HepG2 (cell line): ENCODE data around the gene TWNK. TPM values are rescaled to one million over a fixed set of nuclear protein-coding genes. Genes with fewer than 3 reads are reported as not detected.

ENCODE experiments used
- CBX1 ChIP-seq: IDR thresholded peaks from one replicate; pipeline ENCODE4 v1.6.1; 2016; ENCODE audit warnings: antibody characterized with exemption, low read depth
- HMG20B ChIP-seq: conservative IDR thresholded peaks from 2 replicates; pipeline ENCODE4 v1.6.1; 2016; ENCODE audit warnings: missing genetic modification reagents, missing compliant biosample characterization
- KAT8 ChIP-seq: IDR thresholded peaks from 2 replicates; pipeline ENCODE4 v1.6.1; 2016; ENCODE audit warnings: missing genetic modification reagents, missing compliant biosample characterization
- KDM3A ChIP-seq: IDR thresholded peaks from 2 replicates; pipeline ENCODE4 v1.6.1; 2018; ENCODE audit warnings: low read depth, missing compliant biosample characterization
- MTA1 ChIP-seq: sonication (generic); formaldehyde crosslinking; IDR thresholded peaks from 2 replicates; pipeline ENCODE4 v1.4.0; 2020; ENCODE audit warnings: missing genetic modification reagents, mild to moderate bottlenecking, borderline replicate concordance
- NR2F1 ChIP-seq, 2 experiments: fragments of 450-650 bp in 1 of 2; formaldehyde crosslinking in 1 of 2; IDR thresholded peaks; 2 replicates each; pipeline versions ENCODE4 v1.5.0 to v1.6.1; 2016 to 2020; ENCODE audit warnings: mild to moderate bottlenecking in 1 of 2, missing compliant biosample characterization in 1 of 2, missing genetic modification reagents in 1 of 2, moderate library complexity in 1 of 2
- RBFOX2 ChIP-seq: fragments of 200-400 bp; formaldehyde crosslinking; IDR thresholded peaks from 2 replicates; pipeline ENCODE4 v1.6.1; 2017; ENCODE audit warnings: low read depth, mild to moderate bottlenecking, low read length
- RORA ChIP-seq: sonication (generic); formaldehyde crosslinking; IDR thresholded peaks from 2 replicates; pipeline ENCODE4 v1.5.0; 2020; ENCODE audit warnings: mild to moderate bottlenecking, missing genetic modification reagents, moderate library complexity
- TCF7L2 ChIP-seq: IDR thresholded peaks from 2 replicates; pipeline ENCODE4 v1.6.1; 2011; ENCODE audit warnings: mild to moderate bottlenecking, low read depth, low read length, moderate library complexity
- TRAFD1 ChIP-seq: sonication (generic); formaldehyde crosslinking; IDR thresholded peaks from 2 replicates; pipeline ENCODE4 v1.5.1; 2020; ENCODE audit warnings: missing genetic modification reagents, mild to moderate bottlenecking, borderline replicate concordance
- TSC22D2 ChIP-seq: sonication (generic); formaldehyde crosslinking; IDR thresholded peaks from 2 replicates; pipeline ENCODE4 v1.5.1; 2020; ENCODE audit warnings: missing genetic modification reagents, mild to moderate bottlenecking, borderline replicate concordance
- ZFP37 ChIP-seq: sonication (generic); formaldehyde crosslinking; IDR thresholded peaks from 2 replicates; pipeline ENCODE4 v1.4.0; 2020; ENCODE audit warnings: missing genetic modification reagents, borderline replicate concordance
- ZNF234 ChIP-seq: sonication (generic); formaldehyde crosslinking; conservative IDR thresholded peaks from 2 replicates; pipeline ENCODE4 v1.5.1; 2020; ENCODE audit warnings: mild to moderate bottlenecking, missing genetic modification reagents
- ZNF256 ChIP-seq: sonication (generic); formaldehyde crosslinking; conservative IDR thresholded peaks from 2 replicates; pipeline ENCODE4 v1.4.0; 2020; ENCODE audit warnings: missing genetic modification reagents
- ZNF367 ChIP-seq: sonication (generic); formaldehyde crosslinking; IDR thresholded peaks from 2 replicates; pipeline ENCODE4 v1.4.0; 2020; ENCODE audit warnings: missing genetic modification reagents, borderline replicate concordance
- ZNF563 ChIP-seq: sonication (generic); formaldehyde crosslinking; IDR thresholded peaks from 2 replicates; pipeline ENCODE4 v1.8.0; 2022; ENCODE audit warnings: mild to moderate bottlenecking, moderate library complexity, missing genetic modification reagents
- ZNF605 ChIP-seq: sonication (generic); formaldehyde crosslinking; IDR thresholded peaks from 2 replicates; pipeline ENCODE4 v1.8.0; 2022; ENCODE audit warnings: mild to moderate bottlenecking, missing genetic modification reagents
- ZNF614 ChIP-seq: IDR thresholded peaks from 2 replicates; pipeline ENCODE4 v1.6.1; 2018; ENCODE audit warnings: missing biosample characterization, missing genetic modification reagents, inconsistent platforms, borderline replicate concordance
- ZNF660 ChIP-seq: sonication (generic); formaldehyde crosslinking; IDR thresholded peaks from 2 replicates; pipeline ENCODE4 v1.5.1; 2020; ENCODE audit warnings: mild to moderate bottlenecking, low read depth, missing genetic modification reagents, borderline replicate concordance
- ZNF713 ChIP-seq: sonication (generic); formaldehyde crosslinking; IDR thresholded peaks from 2 replicates; pipeline ENCODE4 v1.4.0; 2020; ENCODE audit warnings: mild to moderate bottlenecking, missing genetic modification reagents
- ZNF777 ChIP-seq: sonication (generic); formaldehyde crosslinking; IDR thresholded peaks from 2 replicates; pipeline ENCODE4 v1.4.0; 2020; ENCODE audit warnings: missing genetic modification reagents
- ZSCAN31 ChIP-seq: sonication (generic); formaldehyde crosslinking; IDR thresholded peaks from 2 replicates; pipeline ENCODE4 v1.5.0; 2020; ENCODE audit warnings: low read depth, mild to moderate bottlenecking, missing genetic modification reagents
- polyA plus RNA-seq, 8 experiments: library from polyadenylated mRNA; depleted of rRNA in 3 of 8; stranded (reverse) in 7 of 8; unstranded in 1 of 8; fragments of >200 nt; fragmentation: Illumina TruSeq in 4 of 8; extraction: Trizol in 4 of 8; gene quantifications; 2 replicates each; pipeline versions ENCODE4 v1.2.1 to v1.2.3, GENCODE V29; 2011 to 2016; ENCODE audit warnings: low read depth in 4 of 8, missing spikeins in 1 of 8, mixed read lengths in 1 of 8; ENCODE audit not compliant: insufficient read depth in 1 of 8
- total RNA-seq, 5 experiments: library from RNA; depleted of rRNA; stranded (reverse); fragments of >200 nt; fragmentation: Illumina TruSeq; extraction: Trizol; gene quantifications; 2 replicates each; pipeline ENCODE4 v1.2.3, GENCODE V29; 2016; ENCODE audit warnings: low read depth in 1 of 5
- TF ChIP-seq, protein P1 (sequence below): sonication (generic); formaldehyde crosslinking; IDR thresholded peaks from 2 replicates; pipeline ENCODE4 v1.5.0; 2020; ENCODE audit warnings: mild to moderate bottlenecking, missing genetic modification reagents, borderline replicate concordance
- TF ChIP-seq, protein P2 (sequence below): sonication (generic); formaldehyde crosslinking; conservative IDR thresholded peaks from 2 replicates; pipeline ENCODE4 v1.4.0; 2020; ENCODE audit warnings: missing genetic modification reagents
- TF ChIP-seq, protein P3 (sequence below): sonication (generic); formaldehyde crosslinking; conservative IDR thresholded peaks from 2 replicates; pipeline ENCODE4 v1.8.0; 2022; ENCODE audit warnings: mild to moderate bottlenecking, moderate library complexity, missing genetic modification reagents

TWNK gene
- total and polyA plus RNA-seq, 2 of the 13 experiments (the other 11 are each of a cell fraction or from before 2014, with no cell fraction given), result 10.7 to 16.5 TPM

DNA sequence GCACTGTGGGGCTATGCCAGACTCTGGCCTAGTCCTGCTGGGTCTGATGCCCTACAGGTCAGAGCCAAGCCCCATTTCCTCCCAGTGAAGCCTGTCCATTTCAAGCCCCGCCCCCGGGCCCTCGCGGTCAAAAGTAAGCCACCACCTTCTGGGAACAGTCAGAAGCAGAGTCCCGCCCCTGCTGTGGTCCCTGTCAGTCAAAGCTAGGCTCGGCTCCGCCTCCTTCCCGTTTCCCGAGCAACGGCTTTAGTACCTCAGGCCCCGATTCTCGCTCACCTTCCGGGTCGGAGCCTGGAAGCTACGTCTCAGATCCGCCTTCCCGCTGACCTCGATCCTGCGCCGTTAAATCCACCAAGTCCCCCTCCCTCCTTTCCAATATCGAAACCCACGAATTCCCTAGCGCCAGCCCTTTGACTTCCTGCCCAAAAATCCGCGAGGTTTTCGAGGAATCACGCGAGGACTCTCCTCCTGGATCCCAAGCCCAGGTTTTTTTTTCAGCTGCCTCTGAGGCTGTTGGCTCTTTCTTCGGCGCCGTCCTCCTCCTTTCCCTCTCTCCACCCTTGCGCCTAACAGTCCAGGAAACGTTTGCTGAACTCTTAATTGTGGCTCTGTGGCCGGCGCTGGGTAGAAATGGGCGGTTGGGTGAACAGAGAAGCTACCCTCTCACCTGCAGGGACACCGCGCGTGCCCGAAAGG is 55.5 kb downstream of the TWNK start (continued):
- TF ChIP-seq, protein P1, sequence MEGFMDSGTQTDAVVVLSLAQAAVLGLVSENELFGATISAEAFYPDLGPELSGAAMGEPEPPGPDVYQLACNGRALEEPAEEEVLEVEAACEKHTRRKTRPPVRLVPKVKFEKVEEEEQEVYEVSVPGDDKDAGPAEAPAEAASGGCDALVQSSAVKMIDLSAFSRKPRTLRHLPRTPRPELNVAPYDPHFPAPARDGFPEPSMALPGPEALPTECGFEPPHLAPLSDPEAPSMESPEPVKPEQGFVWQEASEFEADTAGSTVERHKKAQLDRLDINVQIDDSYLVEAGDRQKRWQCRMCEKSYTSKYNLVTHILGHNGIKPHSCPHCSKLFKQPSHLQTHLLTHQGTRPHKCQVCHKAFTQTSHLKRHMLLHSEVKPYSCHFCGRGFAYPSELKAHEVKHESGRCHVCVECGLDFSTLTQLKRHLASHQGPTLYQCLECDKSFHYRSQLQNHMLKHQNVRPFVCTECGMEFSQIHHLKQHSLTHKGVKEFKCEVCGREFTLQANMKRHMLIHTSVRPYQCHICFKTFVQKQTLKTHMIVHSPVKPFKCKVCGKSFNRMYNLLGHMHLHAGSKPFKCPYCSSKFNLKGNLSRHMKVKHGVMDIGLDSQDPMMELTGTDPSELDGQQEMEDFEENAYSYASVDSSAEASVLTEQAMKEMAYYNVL, result no peak; the same call in 1 of the 2 replicates
- TF ChIP-seq ZNF660 (CRISPR knock-in tag), result no peak
- no peak for TF ChIP-seq ZFP37
- no peak for TF ChIP-seq ZNF614 (CRISPR knock-in tag)
- peak; percentile 45; the same call in 1 of the 2 replicates for TF ChIP-seq ZNF777 (CRISPR knock-in tag)
- TF ChIP-seq, protein P2, sequence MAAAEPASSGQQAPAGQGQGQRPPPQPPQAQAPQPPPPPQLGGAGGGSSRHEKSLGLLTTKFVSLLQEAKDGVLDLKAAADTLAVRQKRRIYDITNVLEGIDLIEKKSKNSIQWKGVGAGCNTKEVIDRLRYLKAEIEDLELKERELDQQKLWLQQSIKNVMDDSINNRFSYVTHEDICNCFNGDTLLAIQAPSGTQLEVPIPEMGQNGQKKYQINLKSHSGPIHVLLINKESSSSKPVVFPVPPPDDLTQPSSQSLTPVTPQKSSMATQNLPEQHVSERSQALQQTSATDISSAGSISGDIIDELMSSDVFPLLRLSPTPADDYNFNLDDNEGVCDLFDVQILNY, result no peak
- peak; percentile 73; the same call in 1 of the 2 replicates for TF ChIP-seq KAT8 (CRISPR knock-in tag)
- no peak for TF ChIP-seq TRAFD1
- TF ChIP-seq ZNF367 (CRISPR knock-in tag), result no peak
- no peak for TF ChIP-seq RORA (CRISPR knock-in tag)
- TF ChIP-seq ZNF605 (CRISPR knock-in tag), result peak; percentile 86
- TF ChIP-seq ZNF234, result no peak
- TF ChIP-seq TCF7L2, result no peak
- no peak for TF ChIP-seq KDM3A (CRISPR knock-in tag)
- TF ChIP-seq, protein P3, sequence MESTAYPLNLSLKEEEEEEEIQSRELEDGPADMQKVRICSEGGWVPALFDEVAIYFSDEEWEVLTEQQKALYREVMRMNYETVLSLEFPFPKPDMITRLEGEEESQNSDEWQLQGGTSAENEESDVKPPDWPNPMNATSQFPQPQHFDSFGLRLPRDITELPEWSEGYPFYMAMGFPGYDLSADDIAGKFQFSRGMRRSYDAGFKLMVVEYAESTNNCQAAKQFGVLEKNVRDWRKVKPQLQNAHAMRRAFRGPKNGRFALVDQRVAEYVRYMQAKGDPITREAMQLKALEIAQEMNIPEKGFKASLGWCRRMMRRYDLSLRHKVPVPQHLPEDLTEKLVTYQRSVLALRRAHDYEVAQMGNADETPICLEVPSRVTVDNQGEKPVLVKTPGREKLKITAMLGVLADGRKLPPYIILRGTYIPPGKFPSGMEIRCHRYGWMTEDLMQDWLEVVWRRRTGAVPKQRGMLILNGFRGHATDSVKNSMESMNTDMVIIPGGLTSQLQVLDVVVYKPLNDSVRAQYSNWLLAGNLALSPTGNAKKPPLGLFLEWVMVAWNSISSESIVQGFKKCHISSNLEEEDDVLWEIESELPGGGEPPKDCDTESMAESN (CRISPR knock-in tag), result no peak
- no peak for TF ChIP-seq RBFOX2
- TF ChIP-seq CBX1, result no peak
- peak; percentile 70; the same call in 1 of the 2 replicates for TF ChIP-seq MTA1 (CRISPR knock-in tag)
- no peak for TF ChIP-seq ZNF563 (CRISPR knock-in tag)
- TF ChIP-seq NR2F1 (CRISPR knock-in tag; IDR thresholded peaks at IDR 0.05), result peak in 1 of 2 experiments; percentile 16; a peak in 1 of 4 replicates
- TF ChIP-seq ZNF256 (CRISPR knock-in tag), result no peak
- TF ChIP-seq TSC22D2, result no peak
- TF ChIP-seq ZSCAN31 (CRISPR knock-in tag), result no peak
- TF ChIP-seq ZNF713, result no peak
- TF ChIP-seq HMG20B (CRISPR knock-in tag), result no peak; the same call in 1 of the 2 replicates
